Osteocyte (in vitro differentiated cells): Measurements from ENCODE around the gene SVOP. TPM values are rescaled to one million over a fixed set of nuclear protein-coding genes. Genes with fewer than 3 reads are reported as not detected.
A peak's percentile ranks its signal among the peaks of the same experiment; 100 is the strongest.
"Not testable (repeated sequence)": the region's sequence is repeated elsewhere in the genome, so short reads cannot be mapped to it uniquely, and the experiment has no call there.

Experiments
- DNase-seq: peaks from one replicate; pipeline ENCODE4 v3.0.0; 2021; ENCODE audit warnings: mixed read lengths; ENCODE audit not compliant: unreplicated experiment; ENCODE audit errors: extremely low spot score
- H3K27ac Mint-ChIP-seq: one replicate; pipeline ENCODE4 v1.8.0; 2021; ENCODE audit warnings: mild to moderate bottlenecking, mixed read lengths; ENCODE audit not compliant: unreplicated experiment
- H3K27me3 Mint-ChIP-seq: one replicate; pipeline ENCODE4 v1.8.0; 2021; ENCODE audit warnings: mixed read lengths; ENCODE audit not compliant: unreplicated experiment
- H3K36me3 Mint-ChIP-seq: one replicate; pipeline ENCODE4 v1.8.0; 2021; ENCODE audit warnings: mixed read lengths; ENCODE audit not compliant: unreplicated experiment
- H3K4me1 Mint-ChIP-seq: one replicate; pipeline ENCODE4 v1.8.0; 2021; ENCODE audit warnings: mixed read lengths; ENCODE audit not compliant: unreplicated experiment
- H3K4me3 Mint-ChIP-seq: one replicate; pipeline ENCODE4 v1.8.0; 2021; ENCODE audit warnings: mild to moderate bottlenecking, moderate library complexity, mixed read lengths; ENCODE audit not compliant: unreplicated experiment
- H3K9me3 Mint-ChIP-seq: one replicate; pipeline ENCODE4 v1.8.0; 2021; ENCODE audit warnings: mixed read lengths; ENCODE audit not compliant: unreplicated experiment
- CTCF ChIP-seq: fragments of 200-600 bp; sonication (generic); IDR thresholded peaks from 2 replicates; pipeline ENCODE4 v1.5.0; 2021; ENCODE audit warnings: antibody characterized with exemption, mild to moderate bottlenecking, moderate library complexity
- total RNA-seq: library from RNA; stranded (reverse); gene quantifications from 2 replicates; pipeline ENCODE4 v1.2.1, GENCODE V29; 2021

The SVOP gene
- total RNA-seq, 1 donor from 2014 or later: not detected

DNA sequence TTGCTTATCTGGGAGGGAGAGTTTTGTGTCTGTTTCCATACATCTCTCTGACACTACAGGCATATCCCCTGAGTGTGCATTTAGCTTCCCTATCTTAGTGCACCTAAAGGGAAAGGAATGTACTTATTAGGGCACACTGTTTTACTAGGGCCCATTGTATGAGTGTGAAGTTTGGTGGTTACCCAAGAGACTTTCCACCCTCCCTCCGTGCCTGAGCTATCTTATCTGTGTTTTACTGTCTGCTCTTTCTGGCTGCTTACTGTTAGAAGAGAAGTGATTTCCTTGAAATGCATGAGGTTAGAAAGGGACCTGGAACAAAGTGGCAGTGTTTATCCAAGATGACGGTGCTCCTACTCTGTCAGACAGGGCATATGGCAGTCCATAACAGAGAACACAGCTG lies 8.5 kb upstream of the SVOP start:
- TF ChIP-seq CTCF: no peak
- peak; percentile 11 for DNase-seq
- H3K9me3 Mint-ChIP-seq: no peaks in the 10 kb centered on the region
- H3K27me3 Mint-ChIP-seq: peaks cover 15% of the 10 kb centered on the region
- no peaks in the 10 kb centered on the region for H3K36me3 Mint-ChIP-seq
- peaks cover 24% of the 10 kb centered on the region for H3K4me1 Mint-ChIP-seq
- H3K4me3 Mint-ChIP-seq: no peak overlapping the region
- no peak overlapping the region for H3K27ac Mint-ChIP-seq

DNA sequence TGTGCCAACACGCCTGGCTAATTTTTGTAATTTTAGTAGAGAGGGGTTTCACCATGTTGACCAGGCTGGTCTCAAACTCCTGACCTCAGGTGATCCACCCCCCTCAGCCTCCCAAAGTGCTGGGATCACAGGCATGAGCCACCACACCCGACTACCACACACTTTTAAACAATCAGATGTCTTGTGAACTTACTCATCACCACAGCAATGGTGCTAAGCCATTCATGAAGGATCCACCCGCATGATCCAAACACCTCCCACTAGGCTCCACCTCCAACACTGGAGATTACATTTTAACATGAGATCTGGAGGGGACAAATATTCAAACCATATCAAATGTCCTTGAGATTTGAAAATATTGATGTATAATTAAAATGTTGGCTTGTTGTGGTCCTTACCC lies 7.8 kb upstream of the SVOP start:
- not testable (repeated sequence) for H3K9me3 Mint-ChIP-seq, H3K27ac Mint-ChIP-seq, H3K36me3 Mint-ChIP-seq, H3K4me3 Mint-ChIP-seq
- H3K27me3 Mint-ChIP-seq: peaks cover 15% of the 10 kb centered on the region
- peaks cover 21% of the 10 kb centered on the region for H3K4me1 Mint-ChIP-seq
- peak; percentile 34 for DNase-seq

DNA sequence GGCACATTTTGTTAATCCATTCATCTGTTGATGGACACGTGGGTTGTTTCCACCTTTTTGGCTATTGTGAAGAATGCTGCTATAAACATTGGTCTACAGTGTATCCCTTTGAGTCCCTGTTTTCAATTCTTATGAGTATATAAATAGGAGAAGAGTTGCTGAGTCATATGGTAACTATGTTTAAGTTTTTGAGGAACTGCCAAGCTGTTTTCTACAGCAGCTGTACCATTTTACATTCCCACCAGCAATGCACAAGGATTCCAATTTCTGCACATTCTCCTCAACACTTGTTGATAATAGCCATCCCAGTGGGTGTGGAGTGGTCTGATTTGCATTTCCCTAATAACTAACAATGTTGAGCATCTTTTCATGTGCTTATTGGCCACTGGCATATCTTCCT lies 6.9 kb upstream of the SVOP start:
- Mint-ChIP-seq H3K4me1 (peaks cover 13% of the 10 kb centered on the region), H3K4me3 (no peak overlapping the region), H3K9me3 (no peaks in the 10 kb centered on the region), H3K27me3 (peaks cover 15% of the 10 kb centered on the region), H3K27ac (no peak overlapping the region), H3K36me3 (no peaks in the 10 kb centered on the region)
- peak; percentile 7 for DNase-seq
- TF ChIP-seq CTCF: no peak

DNA sequence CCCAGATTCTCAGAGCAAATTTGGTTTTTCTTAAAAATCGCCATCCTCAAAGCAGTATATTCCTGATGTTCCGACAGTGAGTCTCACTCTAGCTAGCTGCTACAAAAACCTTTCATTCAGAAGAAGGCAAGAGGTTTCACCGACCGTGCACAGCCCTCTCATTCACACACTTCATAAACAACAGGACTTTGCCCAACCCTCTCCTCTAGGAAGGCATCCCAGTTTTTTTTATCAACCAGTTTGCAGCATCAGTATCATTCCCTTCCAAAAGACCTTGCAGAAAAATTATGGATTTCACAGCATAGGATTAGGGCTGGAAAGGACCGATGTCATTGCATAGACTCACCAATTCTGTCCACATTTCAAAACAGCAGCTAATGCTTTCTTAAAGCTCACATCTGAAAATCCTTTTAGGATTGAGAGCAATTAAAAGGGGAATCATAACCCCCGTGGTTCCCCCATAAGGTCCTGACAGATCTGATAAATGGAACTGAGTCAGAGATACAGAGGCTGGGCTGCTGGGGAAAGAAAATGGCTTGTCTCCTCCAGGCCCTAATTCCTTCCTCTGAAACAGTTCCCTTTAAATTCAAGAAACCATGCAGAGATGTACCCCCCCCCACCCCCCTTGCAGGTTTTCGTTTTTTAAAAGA lies 597 bp downstream of the SVOP start:
- no peak for TF ChIP-seq CTCF
- H3K27me3 Mint-ChIP-seq: peaks cover 8% of the 10 kb centered on the region
- H3K27ac Mint-ChIP-seq: no peak overlapping the region
- no peak overlapping the region for H3K4me3 Mint-ChIP-seq
- no peaks in the 10 kb centered on the region for H3K9me3 Mint-ChIP-seq
- no peak for DNase-seq
- H3K4me1 Mint-ChIP-seq: peaks cover 3% of the 10 kb centered on the region
- no peaks in the 10 kb centered on the region for H3K36me3 Mint-ChIP-seq

- H3K4me3 Mint-ChIP-seq: no peak overlapping the region
- no peak overlapping the region for H3K27ac Mint-ChIP-seq
- no peak for TF ChIP-seq CTCF
- H3K9me3 Mint-ChIP-seq: no peaks in the 10 kb centered on the region
- peaks cover 20% of the 10 kb centered on the region for H3K27me3 Mint-ChIP-seq
- peak; percentile 21 for DNase-seq
- peaks cover 3% of the 10 kb centered on the region for H3K4me1 Mint-ChIP-seq
- no peaks in the 10 kb centered on the region for H3K36me3 Mint-ChIP-seq
These were observed 2.6 kb downstream of the SVOP start for GRCh38 chr12:109018296-109018695.

- peak; percentile 46 for DNase-seq
- Mint-ChIP-seq H3K27ac (no peak overlapping the region), H3K9me3 (no peaks in the 10 kb centered on the region), H3K4me3 (no peak overlapping the region), H3K27me3 (peaks cover 27% of the 10 kb centered on the region), H3K36me3 (no peaks in the 10 kb centered on the region), H3K4me1 (peaks cover 3% of the 10 kb centered on the region)
- TF ChIP-seq CTCF: no peak
These were observed 3.9 kb downstream of the SVOP start for GRCh38 chr12:109016978-109017377.
